Gastrocnemius medialis (tissue), 4 donors: ENCODE results near the gene FKBP8.

ENCODE experiments used
- CTCF ChIP-seq, 5 experiments: fragments of 450-650 bp in 3 of 5; fragments of 200-600 bp in 2 of 5; sonication (generic) in 2 of 5; IDR thresholded peaks in 4 of 5; conservative IDR thresholded peaks in 1 of 5; 1 replicate in 4 of 5; 2 replicates in 1 of 5; pipeline ENCODE4 v1.5.1; 2016 to 2019; ENCODE audit warnings: antibody characterized with exemption in 5 of 5, mild to moderate bottlenecking in 3 of 5, moderate library complexity in 3 of 5
- POLR2A ChIP-seq, 2 donors: fragments of 450-650 bp; IDR thresholded peaks; one replicate each; pipeline ENCODE4 v1.6.1; 2017; ENCODE audit warnings: antibody characterized with exemption in 2 of 2, mild to moderate bottlenecking in 2 of 2, moderate library complexity in 2 of 2

- TF ChIP-seq CTCF (IDR thresholded peaks at IDR 0.05 in 4 of 5, conservative IDR thresholded peaks at IDR 0.05 in 1 of 5) (no peak), POLR2A (IDR thresholded peaks at IDR 0.05) (no peak)
Measured at GRCh38 chr19:18506101-18506930, 37.1 kb downstream of the FKBP8 start.
